Memory B cell (primary cell): Measurements from ENCODE around the gene RASSF3.
"Not testable (repeated sequence)": the region's sequence is repeated elsewhere in the genome, so short reads cannot be mapped to it uniquely, and the experiment has no call there.

Source experiments
- ATAC-seq: fragments of 150-1000 bp; cut with Tn5 transposase; 2 replicates; pipeline ENCODE4 v1.10.0; 2021; ENCODE audit warnings: low read depth, mild to moderate bottlenecking, moderate library complexity
- DNase-seq, 2 donors: peaks; one replicate each; pipeline ENCODE4 v3.0.0; 2022; ENCODE audit warnings: low spot score in 2 of 2
- H3K27ac Mint-ChIP-seq: one replicate; pipeline ENCODE4 v1.8.0; 2022; ENCODE audit warnings: mild to moderate bottlenecking, moderate library complexity, mixed read lengths
- H3K27me3 Mint-ChIP-seq: one replicate; pipeline ENCODE4 v1.8.0; 2022; ENCODE audit warnings: mixed read lengths
- H3K36me3 Mint-ChIP-seq: one replicate; pipeline ENCODE4 v1.8.0; 2022; ENCODE audit warnings: mild to moderate bottlenecking, mixed read lengths
- H3K4me1 Mint-ChIP-seq: one replicate; pipeline ENCODE4 v1.8.0; 2022; ENCODE audit warnings: mixed read lengths
- H3K4me3 Mint-ChIP-seq: one replicate; pipeline ENCODE4 v1.8.0; 2022; ENCODE audit warnings: mild to moderate bottlenecking, moderate library complexity, mixed read lengths
- H3K9me3 Mint-ChIP-seq: one replicate; pipeline ENCODE4 v1.8.0; 2022; ENCODE audit warnings: mixed read lengths

RASSF3 gene

GRCh38 chr12:64610660-64611340 lies 505 bp downstream of the RASSF3 start:
- peaks cover 26% of the 10 kb centered on the region for H3K4me1 Mint-ChIP-seq
- no peaks in the 10 kb centered on the region for H3K27me3 Mint-ChIP-seq
- DNase-seq (peak; percentile 61 to 73), ATAC-seq (peak; percentile 58)
- no peaks in the 10 kb centered on the region for H3K9me3 Mint-ChIP-seq
- H3K27ac Mint-ChIP-seq = peak overlapping the region; percentile 93
- peak overlapping the region; percentile 89 for H3K4me3 Mint-ChIP-seq
- peaks cover 7% of the 10 kb centered on the region for H3K36me3 Mint-ChIP-seq

- H3K36me3 Mint-ChIP-seq = peaks cover 9% of the 10 kb centered on the region
- DNase-seq (peak in 1 of 2 donors; percentile 28), ATAC-seq (peak; percentile 6)
- no peaks in the 10 kb centered on the region for H3K9me3 Mint-ChIP-seq
- H3K27me3 Mint-ChIP-seq = no peaks in the 10 kb centered on the region
- peak overlapping the region; percentile 89 for H3K4me3 Mint-ChIP-seq
- peak overlapping the region; percentile 93 for H3K27ac Mint-ChIP-seq
- H3K4me1 Mint-ChIP-seq = peaks cover 34% of the 10 kb centered on the region
These were observed 1.3 kb downstream of the RASSF3 start for GRCh38 chr12:64611341-64612284.

- H3K27ac Mint-ChIP-seq = peak overlapping the region; percentile 93
- DNase-seq = no peak
- no peak for ATAC-seq
- H3K4me1 Mint-ChIP-seq = peaks cover 35% of the 10 kb centered on the region
- H3K36me3 Mint-ChIP-seq = peaks cover 9% of the 10 kb centered on the region
- H3K4me3 Mint-ChIP-seq = peak overlapping the region; percentile 89
- H3K27me3 Mint-ChIP-seq = no peaks in the 10 kb centered on the region
- no peaks in the 10 kb centered on the region for H3K9me3 Mint-ChIP-seq
These were observed 2.5 kb downstream of the RASSF3 start for GRCh38 chr12:64612843-64613242.

GRCh38 chr12:64613775-64614398 lies 3.6 kb downstream of the RASSF3 start:
- ATAC-seq = peak; percentile 23
- H3K27ac Mint-ChIP-seq = peak overlapping the region; percentile 93
- H3K4me3 Mint-ChIP-seq = peak overlapping the region; percentile 89
- not testable (repeated sequence) for H3K27me3 Mint-ChIP-seq, H3K36me3 Mint-ChIP-seq, H3K9me3 Mint-ChIP-seq, DNase-seq
- H3K4me1 Mint-ChIP-seq = peaks cover 35% of the 10 kb centered on the region

GRCh38 chr12:64616201-64616600 lies 5.9 kb downstream of the RASSF3 start:
- DNase-seq (no peak), ATAC-seq (no peak)
- H3K4me3 Mint-ChIP-seq = peak overlapping the region; percentile 56
- no peaks in the 10 kb centered on the region for H3K9me3 Mint-ChIP-seq
- H3K36me3 Mint-ChIP-seq = peaks cover 9% of the 10 kb centered on the region
- peaks cover 43% of the 10 kb centered on the region for H3K4me1 Mint-ChIP-seq
- H3K27me3 Mint-ChIP-seq = no peaks in the 10 kb centered on the region
- peak overlapping the region; percentile 93 for H3K27ac Mint-ChIP-seq

GRCh38 chr12:64618953-64619590 lies 8.8 kb downstream of the RASSF3 start:
- ATAC-seq (peak; percentile 65), DNase-seq (peak in 1 of 2 donors; percentile 57)
- Mint-ChIP-seq H3K36me3 (peaks cover 9% of the 10 kb centered on the region), H3K4me3 (peak overlapping the region; percentile 69), H3K27ac (peak overlapping the region; percentile 98), H3K27me3 (no peaks in the 10 kb centered on the region), H3K9me3 (no peaks in the 10 kb centered on the region), H3K4me1 (peaks cover 36% of the 10 kb centered on the region)

GRCh38 chr12:64621257-64621942 lies 11.1 kb downstream of the RASSF3 start:
- peak overlapping the region; percentile 98 for H3K27ac Mint-ChIP-seq
- peak; percentile 83 for ATAC-seq
- H3K4me1 Mint-ChIP-seq = peaks cover 36% of the 10 kb centered on the region
- peak overlapping the region; percentile 76 for H3K4me3 Mint-ChIP-seq
- peak; percentile 42 to 64 for DNase-seq
- H3K36me3 Mint-ChIP-seq = no peaks in the 10 kb centered on the region
- no peaks in the 10 kb centered on the region for H3K27me3 Mint-ChIP-seq
- H3K9me3 Mint-ChIP-seq = no peaks in the 10 kb centered on the region

GRCh38 chr12:64624035-64624434 lies 13.7 kb downstream of the RASSF3 start:
- Mint-ChIP-seq H3K4me3 (peak overlapping the region; percentile 32), H3K9me3 (no peaks in the 10 kb centered on the region), H3K36me3 (no peaks in the 10 kb centered on the region), H3K4me1 (peaks cover 43% of the 10 kb centered on the region), H3K27ac (peak overlapping the region; percentile 98), H3K27me3 (no peaks in the 10 kb centered on the region)
- DNase-seq (no peak), ATAC-seq (no peak)

- H3K9me3 Mint-ChIP-seq = no peaks in the 10 kb centered on the region
- peaks cover under 1% of the 10 kb centered on the region for H3K36me3 Mint-ChIP-seq
- ATAC-seq (peak; percentile 51), DNase-seq (peak; percentile 40 to 51)
- no peaks in the 10 kb centered on the region for H3K27me3 Mint-ChIP-seq
- H3K27ac Mint-ChIP-seq = peak overlapping the region; percentile 92
- peak overlapping the region; percentile 83 for H3K4me3 Mint-ChIP-seq
- peaks cover 34% of the 10 kb centered on the region for H3K4me1 Mint-ChIP-seq
These were observed 15.2 kb downstream of the RASSF3 start for GRCh38 chr12:64625243-64626077.

- not testable (repeated sequence) for DNase-seq, H3K27me3 Mint-ChIP-seq, ATAC-seq, H3K4me3 Mint-ChIP-seq, H3K9me3 Mint-ChIP-seq
- Mint-ChIP-seq H3K27ac (peak overlapping the region; percentile 70), H3K36me3 (peaks cover 10% of the 10 kb centered on the region), H3K4me1 (peaks cover 41% of the 10 kb centered on the region)
These were observed 16.3 kb downstream of the RASSF3 start for GRCh38 chr12:64626588-64626987.

GRCh38 chr12:64627771-64628170 lies 17.5 kb downstream of the RASSF3 start:
- H3K27ac Mint-ChIP-seq = peak overlapping the region; percentile 70
- no peak for ATAC-seq
- H3K4me1 Mint-ChIP-seq = peaks cover 50% of the 10 kb centered on the region
- no peak overlapping the region for H3K4me3 Mint-ChIP-seq
- peaks cover 21% of the 10 kb centered on the region for H3K36me3 Mint-ChIP-seq
- no peaks in the 10 kb centered on the region for H3K27me3 Mint-ChIP-seq
- H3K9me3 Mint-ChIP-seq = peaks cover 3% of the 10 kb centered on the region
- no peak for DNase-seq

GRCh38 chr12:64631197-64631596 lies 20.9 kb downstream of the RASSF3 start:
- H3K36me3 Mint-ChIP-seq = peaks cover 32% of the 10 kb centered on the region
- ATAC-seq (peak; percentile 80), DNase-seq (no peak)
- H3K9me3 Mint-ChIP-seq = peaks cover 3% of the 10 kb centered on the region
- H3K27ac Mint-ChIP-seq = peak overlapping the region; percentile 90
- H3K27me3 Mint-ChIP-seq = no peaks in the 10 kb centered on the region
- H3K4me1 Mint-ChIP-seq = peaks cover 49% of the 10 kb centered on the region
- peak overlapping the region; percentile 68 for H3K4me3 Mint-ChIP-seq
